ENCODE data around the gene HTT-AS. TPM values are rescaled to one million over a fixed set of nuclear protein-coding genes. Genes with fewer than 3 reads are reported as not detected.

Gene HTT-AS
- total RNA-seq, 4 donors from 2014 or later: not detected

GRCh38 chr4:3077796-3078195 is 3.5 kb upstream of the HTT-AS start:
- intact Hi-C loops (cut with DNase I): no loop called here
- Histone ChIP-seq H3K27me3 (no peaks in the 10 kb centered on the region), H3K4me1 (peaks cover 5 to 61% (median 16%) of the 10 kb centered on the region in 3 donors), H3K9me3 (no peaks in the 10 kb centered on the region), H3K36me3 (no peaks in the 10 kb centered on the region), H3K4me3 (no peak overlapping the region), H3K27ac (no peak overlapping the region)
- TF ChIP-seq POLR2A (IDR thresholded peaks at IDR 0.05) (no peak), CTCF (IDR thresholded peaks at IDR 0.05) (no peak)
- WGBS, 2 donors: 63 to 66% methylated on average over 2 of the region's 2 CpGs
- DNase-seq: no peak

GRCh38 chr4:3075652-3075981 is 1.3 kb upstream of the HTT-AS start:
- Histone ChIP-seq H3K36me3 (no peaks in the 10 kb centered on the region), H3K27me3 (no peaks in the 10 kb centered on the region), H3K27ac (peak overlapping the region; percentile 88 to 97 (median 95)), H3K9me3 (no peaks in the 10 kb centered on the region), H3K4me3 (peak overlapping the region; percentile 84 to 92 (median 90)), H3K4me1 (peaks cover 5 to 46% (median 16%) of the 10 kb centered on the region in 3 donors)
- intact Hi-C loops (cut with DNase I): no loop called here
- no peak for DNase-seq
- no peak for TF ChIP-seq POLR2A (IDR thresholded peaks at IDR 0.05)
- TF ChIP-seq CTCF (IDR thresholded peaks at IDR 0.05): no peak
- WGBS, 2 donors: 1 to 4% methylated on average over 7 of the region's 8 CpGs

- no peak for DNase-seq
- WGBS, 2 donors: 0 to 2% methylated on average over 4 to 12 of the region's 60 CpGs
- H3K27me3 ChIP-seq: no peaks in the 10 kb centered on the region
- TF ChIP-seq POLR2A (IDR thresholded peaks at IDR 0.05) (peak in 1 of 4 donors; percentile 38), CTCF (IDR thresholded peaks at IDR 0.05) (no peak)
- H3K4me1 ChIP-seq: peaks cover 5 to 46% (median 16%) of the 10 kb centered on the region in 3 donors
- peak overlapping the region; percentile 88 to 97 (median 95) for H3K27ac ChIP-seq
- intact Hi-C loops (cut with DNase I): no loop called here
- no peaks in the 10 kb centered on the region for H3K9me3 ChIP-seq
- no peaks in the 10 kb centered on the region for H3K36me3 ChIP-seq
- H3K4me3 ChIP-seq: peak overlapping the region; percentile 84 to 92 (median 90)
These were observed 711 bp upstream of the HTT-AS start for GRCh38 chr4:3074846-3075651.

GRCh38 chr4:3073158-3074077 is 920 bp downstream of the HTT-AS start:
- intact Hi-C loops (cut with DNase I): no loop called here
- no peak for DNase-seq
- H3K27ac ChIP-seq: peak overlapping the region; percentile 85 to 97 (median 92)

More at GRCh38 chr4:3073158-3074077, 920 bp downstream of the HTT-AS start:
- 0% methylated on average over 6 to 17 of the region's 54 CpGs for WGBS, 2 donors
- Histone ChIP-seq H3K27me3 (no peaks in the 10 kb centered on the region), H3K4me1 (peaks cover 5 to 42% (median 16%) of the 10 kb centered on the region in 3 donors), H3K4me3 (peak overlapping the region; percentile 64 to 92 (median 86)), H3K36me3 (no peaks in the 10 kb centered on the region), H3K9me3 (no peaks in the 10 kb centered on the region)
- peak in 1 of 6 experiments; percentile 13 for TF ChIP-seq CTCF (IDR thresholded peaks at IDR 0.05)
- no peak for TF ChIP-seq POLR2A (IDR thresholded peaks at IDR 0.05)

Measured in esophagus squamous epithelium (tissue), 5 donors.